GM12891 (cell line): Measurements from ENCODE around the gene PCBP3.

ENCODE experiments used
- POLR2A ChIP-seq: IDR thresholded peaks from 2 replicates; pipeline ENCODE4 v1.6.1; 2011; ENCODE audit warnings: low read depth, low read length, control low read depth
- POLR2AphosphoS5 ChIP-seq: IDR thresholded peaks from 2 replicates; pipeline ENCODE4 v1.6.1; 2011; ENCODE audit warnings: low read depth, low read length, control low read depth
- POU2F2 ChIP-seq: IDR thresholded peaks from 2 replicates; pipeline ENCODE4 v1.6.1; 2011; ENCODE audit warnings: low read depth, mild to moderate bottlenecking, control low read depth, low read length, moderate library complexity
- SPI1 ChIP-seq: IDR thresholded peaks from 2 replicates; pipeline ENCODE4 v1.6.1; 2011; ENCODE audit warnings: low read depth, low read length, control low read depth

- TF ChIP-seq POLR2AphosphoS5 (no peak), POLR2A (no peak), POU2F2 (no peak), SPI1 (no peak)
These were observed 162.5 kb downstream of the PCBP3 start for GRCh38 chr21:45806042-45806441.
